C4-2B (cell line): ENCODE data around the gene HSBP1L1.

Source experiments
- CTCF ChIP-seq: fragments of 450-650 bp; conservative IDR thresholded peaks from 2 replicates; pipeline ENCODE4 v1.5.1; 2017; ENCODE audit warnings: mild to moderate bottlenecking
- ZFX ChIP-seq: fragments of 450-650 bp; IDR thresholded peaks from 2 replicates; pipeline ENCODE4 v1.6.1; 2017

GRCh38 chr18:79960921-79961526, 3.4 kb upstream of the HSBP1L1 start:
- TF ChIP-seq CTCF (no peak), ZFX (no peak)
